Hepatocyte (in vitro differentiated cells): Measurements from ENCODE around the gene TTLL5.

Source experiments
- CTCF ChIP-seq: fragments of 200-600 bp; sonication (generic); IDR thresholded peaks from 2 replicates; pipeline ENCODE4 v1.5.1; 2016; ENCODE audit warnings: antibody characterized with exemption, mild to moderate bottlenecking; ENCODE audit not compliant: poor library complexity
- EZH2 ChIP-seq: fragments of 200-600 bp; sonication (generic); IDR thresholded peaks from 2 replicates; pipeline ENCODE4 v1.6.1; 2016; ENCODE audit warnings: antibody characterized with exemption, mild to moderate bottlenecking, borderline replicate concordance
- EZH2phosphoT487 ChIP-seq: fragments of 200-600 bp; sonication (generic); IDR thresholded peaks from one replicate; pipeline ENCODE4 v1.6.1; 2018; ENCODE audit warnings: antibody characterized with exemption, mild to moderate bottlenecking, low read depth, moderate library complexity; ENCODE audit not compliant: unreplicated experiment, severe bottlenecking

- TF ChIP-seq CTCF (no peak), EZH2phosphoT487 (no peak), EZH2 (no peak)
These were observed 283.7 kb downstream of the TTLL5 start for GRCh38 chr14:75944607-75945241.
